GM12865 (cell line): ENCODE results near the gene TPTE.
"Not testable (repeated sequence)": the region's sequence is repeated elsewhere in the genome, so short reads cannot be mapped to it uniquely, and the experiment has no call there.

Experiments
- DNase-seq: peaks from one replicate; pipeline ENCODE4 v3.0.0; 2010; ENCODE audit warnings: low read depth
- H3K4me3 ChIP-seq: 2 replicates; pipeline ENCODE4 v1.5.1; 2011; ENCODE audit warnings: mild to moderate bottlenecking, low read depth, low read length, control low read depth
- CTCF ChIP-seq: IDR thresholded peaks from 2 replicates; pipeline ENCODE4 v1.5.1; 2011; ENCODE audit warnings: low read length, control low read depth, low read depth, inconsistent platforms; ENCODE audit not compliant: insufficient read depth; ENCODE audit errors: missing control alignments

Gene TPTE

GRCh38 chr21:10521091-10521598 lies at the start of gene TPTE:
Gene TPTE, plus strand, starts transcription at chr21:10521583. Its CDS starts 17,141 bp downstream, at chr21:10538724.
- no peak for DNase-seq
- H3K4me3 ChIP-seq: no peak within 1 kb of the TSS
- TF ChIP-seq CTCF: no peak

DNA sequence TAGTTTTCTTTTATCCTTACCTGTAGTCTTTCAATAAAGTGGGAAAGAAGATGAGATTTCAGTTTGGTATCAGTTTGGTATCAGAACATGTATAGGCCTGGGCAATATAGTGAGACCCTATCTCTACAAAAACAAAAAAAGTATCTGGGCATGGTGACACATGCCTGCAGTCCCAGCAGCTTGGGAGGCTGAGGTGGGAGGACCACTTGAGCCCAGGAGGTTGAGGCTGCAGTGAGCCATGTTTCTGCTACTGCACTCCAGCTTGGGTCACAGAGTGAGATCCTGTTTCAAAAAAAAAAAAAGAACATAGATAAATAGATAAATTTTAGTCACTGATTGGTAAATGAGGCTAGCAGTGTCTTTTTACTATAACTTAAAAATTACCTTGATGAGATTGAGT lies 49.4 kb upstream of the TPTE start:
- H3K4me3 ChIP-seq, DNase-seq: not testable (repeated sequence)

DNA sequence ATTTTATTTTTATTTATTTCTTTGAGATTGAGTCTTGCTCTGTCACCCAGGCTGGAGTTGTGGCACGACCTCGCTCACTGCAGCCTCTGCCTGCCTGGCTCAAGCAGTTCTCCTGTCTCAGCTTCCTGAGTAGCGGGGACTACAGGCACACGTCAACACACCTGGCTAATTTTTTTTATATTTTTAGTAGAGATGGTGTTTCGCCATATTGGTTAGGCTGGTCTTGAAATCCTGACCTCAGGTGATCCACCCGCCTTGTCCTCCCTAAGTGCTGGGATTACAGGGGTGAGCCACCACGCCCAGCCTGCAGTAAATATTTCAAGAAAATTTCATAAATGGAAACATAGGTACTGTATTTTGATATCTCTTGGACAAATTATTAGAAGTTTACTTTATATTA lies 43.6 kb upstream of the TPTE start:
- H3K4me3 ChIP-seq, DNase-seq: not testable (repeated sequence)

GRCh38 chr21:10479875-10480274 lies 41.5 kb upstream of the TPTE start:
- not testable (repeated sequence) for H3K4me3 ChIP-seq, DNase-seq

- not testable (repeated sequence) for H3K4me3 ChIP-seq
Observed at GRCh38 chr21:10484864-10485263, 36.5 kb upstream of the TPTE start.

GRCh38 chr21:10490453-10490852 lies 30.9 kb upstream of the TPTE start:
- not testable (repeated sequence) for H3K4me3 ChIP-seq, DNase-seq

More at GRCh38 chr21:10484864-10485263, 36.5 kb upstream of the TPTE start:
- DNase-seq: not testable (repeated sequence)

GRCh38 chr21:10511116-10511515 lies 10.3 kb upstream of the TPTE start:
- no peak for TF ChIP-seq CTCF
- no peak overlapping the region for H3K4me3 ChIP-seq
- DNase-seq: no peak

- DNase-seq, H3K4me3 ChIP-seq: not testable (repeated sequence)
Observed at GRCh38 chr21:10516889-10517288, 4.5 kb upstream of the TPTE start.

DNA sequence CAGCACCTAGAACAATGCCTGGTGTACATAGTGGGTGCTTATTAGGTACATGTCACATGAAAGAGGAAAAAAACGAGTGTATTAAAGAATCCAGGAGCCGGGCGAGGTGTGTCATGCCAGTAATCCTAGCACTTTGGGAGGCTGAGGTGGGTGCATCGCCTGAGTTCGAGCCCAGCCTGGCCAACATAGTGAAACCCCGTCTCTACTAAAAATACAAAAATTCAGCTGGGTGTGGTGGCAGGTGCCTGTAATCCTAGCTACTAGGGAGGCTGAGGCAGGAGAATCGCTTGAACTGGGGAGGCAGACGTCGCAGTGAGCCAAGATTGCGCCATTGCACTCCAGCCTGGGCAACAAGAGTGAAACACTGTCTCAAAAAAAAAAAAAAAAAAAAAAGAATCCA lies 3.5 kb upstream of the TPTE start:
- H3K4me3 ChIP-seq, DNase-seq: not testable (repeated sequence)

DNA sequence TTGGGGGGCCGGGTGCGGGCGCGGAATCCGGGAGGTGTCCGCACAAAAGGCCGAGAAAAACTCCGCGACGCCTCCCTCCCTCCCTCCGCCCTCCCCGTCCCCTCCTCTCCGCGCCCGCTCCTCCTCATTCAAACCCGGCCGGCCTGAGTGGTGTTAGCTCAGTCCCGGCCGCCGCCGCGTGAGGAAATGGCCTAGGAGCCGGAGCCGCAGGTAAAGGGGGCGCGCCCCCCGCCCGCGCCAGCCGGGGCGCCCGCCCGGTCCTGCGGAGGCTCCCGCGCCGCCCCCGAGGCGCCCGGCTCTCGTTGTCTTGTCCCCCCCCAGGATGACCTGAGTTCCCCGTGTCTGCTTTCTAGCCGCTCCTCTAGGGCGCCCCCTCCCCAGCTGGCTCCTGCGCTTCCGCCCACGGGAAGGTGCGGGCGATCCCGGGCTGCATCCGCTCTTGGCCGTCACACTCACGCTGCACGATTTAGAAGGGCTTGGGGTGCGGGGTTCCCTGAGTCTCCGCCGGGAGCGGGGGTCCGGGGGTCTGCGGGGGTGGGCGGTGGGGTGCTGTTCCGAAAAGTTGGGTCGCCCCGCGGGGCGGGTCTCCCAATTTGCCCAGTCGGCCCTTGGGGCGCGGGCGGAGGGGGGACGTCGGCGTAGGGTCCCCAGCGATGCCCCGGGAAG lies 585 bp downstream of the TPTE start:
- not testable (repeated sequence) for DNase-seq

DNA sequence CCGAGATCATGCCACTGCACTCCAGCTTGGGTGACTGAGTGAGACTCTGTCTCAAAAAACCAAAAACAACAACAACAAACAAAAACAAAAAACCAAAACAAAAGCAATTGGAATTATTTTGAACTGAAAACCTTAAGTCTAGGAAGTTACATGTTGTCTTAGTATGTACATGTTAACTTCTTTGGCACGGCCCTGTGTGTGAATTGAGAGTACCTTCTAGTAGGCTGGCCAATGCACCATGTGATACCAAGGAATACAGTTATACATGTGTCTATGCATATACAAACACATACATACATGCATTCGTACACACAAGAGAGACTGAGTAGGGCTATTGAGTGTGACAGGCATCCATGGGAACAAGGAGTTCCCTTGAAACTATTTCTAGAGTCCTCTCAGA lies 18.6 kb downstream of the TPTE start:
- H3K4me3 ChIP-seq: no peak overlapping the region
- no peak for TF ChIP-seq CTCF
- no peak for DNase-seq

More for the DNA sequence above, 585 bp downstream of the TPTE start:
- not testable (repeated sequence) for H3K4me3 ChIP-seq

- H3K4me3 ChIP-seq: not testable (repeated sequence)
Observed at GRCh38 chr21:10544376-10544775, 23.0 kb downstream of the TPTE start.

DNA sequence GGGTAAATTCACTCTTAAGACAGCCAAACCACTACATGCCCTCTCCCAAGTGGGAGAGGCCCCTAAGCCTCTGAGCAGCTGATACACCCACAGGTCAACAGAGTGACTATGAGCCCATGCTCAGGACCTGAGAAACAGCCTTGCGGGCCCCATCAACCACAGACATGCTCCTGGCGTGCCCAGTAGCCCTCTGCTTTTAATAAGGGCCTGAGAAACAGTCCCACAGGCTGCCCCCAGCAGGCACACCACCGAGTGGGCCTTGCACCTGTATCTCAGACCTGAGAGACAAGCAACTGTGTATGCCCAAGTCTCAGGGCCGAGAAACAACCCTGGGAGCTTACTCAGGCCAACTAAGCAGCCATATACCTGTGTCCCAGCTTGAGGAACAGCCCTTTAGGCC lies 26.5 kb downstream of the TPTE start:
- not testable (repeated sequence) for DNase-seq, H3K4me3 ChIP-seq

More at GRCh38 chr21:10544376-10544775, 23.0 kb downstream of the TPTE start:
- DNase-seq: not testable (repeated sequence)

- not testable (repeated sequence) for DNase-seq, H3K4me3 ChIP-seq
Observed at GRCh38 chr21:10548331-10548954, 27.1 kb downstream of the TPTE start.

- not testable (repeated sequence) for DNase-seq, H3K4me3 ChIP-seq
Observed at GRCh38 chr21:10570803-10571202, 49.4 kb downstream of the TPTE start.
